Kidney (tissue), 14 donors: ENCODE results near the gene PHACTR1. TPM values are rescaled to one million over a fixed set of nuclear protein-coding genes. Genes with fewer than 3 reads are reported as not detected.

ENCODE experiments used
- DNase-seq, 5 donors: peaks; one replicate each; pipeline ENCODE4 v3.0.0-alpha.2; 2013 to 2020
- FAIRE-seq: peaks from 2 replicates; lab custom pipeline; 2012; peaks lifted over from hg19 to GRCh38; lab: Jason Lieb, UNC
- H3K27ac ChIP-seq, 2 donors: one replicate each; pipeline ENCODE4 v1.7.0; 2013; ENCODE audit warnings: low read depth in 2 of 2, low read length in 2 of 2, inconsistent platforms in 1 of 2
- H3K27me3 ChIP-seq: one replicate; pipeline ENCODE4 v1.7.1; 2013; ENCODE audit warnings: low read length, inconsistent platforms; ENCODE audit not compliant: control insufficient read depth, insufficient read depth
- H3K36me3 ChIP-seq, 3 donors: one replicate each; pipeline versions ENCODE4 v1.7.0 to v1.7.1; 2013; ENCODE audit warnings: low read length in 3 of 3, control low read depth in 1 of 3, inconsistent platforms in 1 of 3; ENCODE audit not compliant: insufficient read depth in 3 of 3, control insufficient read depth in 2 of 3
- H3K4me1 ChIP-seq, 3 donors: one replicate each; pipeline versions ENCODE4 v1.7.0 to v1.7.1; 2013; ENCODE audit warnings: low read length in 3 of 3, inconsistent platforms in 1 of 3, low read depth in 1 of 3; ENCODE audit not compliant: control insufficient read depth in 2 of 3, insufficient read depth in 2 of 3
- H3K4me3 ChIP-seq, 3 donors: one replicate each; pipeline versions ENCODE4 v1.7.0 to v1.8.1; 2013; ENCODE audit warnings: low read length in 3 of 3, control low read depth in 1 of 3, inconsistent platforms in 1 of 3
- H3K9ac ChIP-seq, 3 donors: one replicate each; pipeline versions ENCODE4 v1.7.0 to v1.7.1; 2013; ENCODE audit warnings: low read length in 3 of 3, control low read depth in 1 of 3, inconsistent platforms in 1 of 3
- H3K9me3 ChIP-seq, 3 donors: one replicate each; pipeline versions ENCODE4 v1.7.0 to v1.7.1; 2013; ENCODE audit warnings: low read length in 3 of 3, control low read depth in 1 of 3, inconsistent platforms in 1 of 3; ENCODE audit not compliant: control insufficient read depth in 2 of 3, insufficient read depth in 1 of 3
- CTCF ChIP-seq: IDR thresholded peaks from 3 replicates; pipeline ENCODE4 v1.5.1; 2012; ENCODE audit warnings: mild to moderate bottlenecking, moderate library complexity, borderline replicate concordance; ENCODE audit not compliant: insufficient read depth; ENCODE audit errors: extremely low read depth
- intact Hi-C: fragments of 100-400 bp; cut with DNase I; formaldehyde crosslinking; loops from one replicate; pipeline ENCODE4 v1.11.1; 2022
- polyA plus RNA-seq: library from polyadenylated mRNA; stranded (reverse); fragments of 350-450 nt; fragmentation: Illumina TruSeq; extraction: RNeasy Lipid Tissue Mini Kit (QIAGEN cat#74804); gene quantifications from one replicate; pipeline ENCODE4 v1.2.3, GENCODE V29; 2014; ENCODE audit warnings: low read depth, low replicate concordance; ENCODE audit not compliant: insufficient read depth
- total RNA-seq: library from RNA; stranded (reverse); fragmentation: NEBNext Ultra II Directional; extraction: Animal tissue kit (Norgen Biotek cat#: 25700); gene quantifications from one replicate; pipeline ENCODE4 v1.2.1, GENCODE V29; 2021
- donor health status: control.
- donor health status: control.
- donor health status: control.
- donor health status: control.
- donor health status: control.
- donor health status: DM: yes; HTN: yes; CAD: no.
- donor health status: Normal renal cell carcinoma (clear cell type).

Gene PHACTR1
- total and polyA plus RNA-seq, 2 donors from 2014 or later, result 3.3 to 33.6 TPM

GRCh38 chr6:12715437-12715836, 1.1 kb upstream of the PHACTR1 start:
- DNase-seq, result no peak

GRCh38 chr6:12717356-12717755, 789 bp downstream of the PHACTR1 start:
- H3K4me3 ChIP-seq, result no peak overlapping the region
- intact Hi-C loops, result no loop called here
- no peak for TF ChIP-seq CTCF
- no peak overlapping the region for H3K9ac ChIP-seq
- DNase-seq, result peak in 3 of 5 donors; percentile 12 to 36 (median 24)
- no peaks in the 10 kb centered on the region for H3K9me3 ChIP-seq
- no peaks in the 10 kb centered on the region for H3K4me1 ChIP-seq
- H3K27me3 ChIP-seq, result no peaks in the 10 kb centered on the region
- no peak overlapping the region for H3K27ac ChIP-seq
- no peaks in the 10 kb centered on the region for H3K36me3 ChIP-seq
- FAIRE-seq, result no peak

More at GRCh38 chr6:12715437-12715836, 1.1 kb upstream of the PHACTR1 start:
- no peaks in the 10 kb centered on the region for H3K9me3 ChIP-seq
- TF ChIP-seq CTCF, result no peak
- no peaks in the 10 kb centered on the region for H3K4me1 ChIP-seq
- no peaks in the 10 kb centered on the region for H3K36me3 ChIP-seq
- no peak overlapping the region for H3K4me3 ChIP-seq
- no peak overlapping the region for H3K27ac ChIP-seq
- FAIRE-seq, result no peak
- intact Hi-C loops, result no loop called here
- H3K9ac ChIP-seq, result no peak overlapping the region
- H3K27me3 ChIP-seq, result no peaks in the 10 kb centered on the region

- intact Hi-C loops, result no loop called here
- no peaks in the 10 kb centered on the region for H3K36me3 ChIP-seq
- no peak overlapping the region for H3K4me3 ChIP-seq
- H3K27ac ChIP-seq, result no peak overlapping the region
- DNase-seq (peak in 2 of 5 donors; percentile 19 to 26), FAIRE-seq (no peak)
- no peak overlapping the region for H3K9ac ChIP-seq
- no peak for TF ChIP-seq CTCF
- H3K9me3 ChIP-seq, result no peaks in the 10 kb centered on the region
- H3K27me3 ChIP-seq, result no peaks in the 10 kb centered on the region
- H3K4me1 ChIP-seq, result no peaks in the 10 kb centered on the region
These were observed 1.4 kb downstream of the PHACTR1 start for GRCh38 chr6:12718015-12718414.

GRCh38 chr6:12719017-12719416, 2.5 kb downstream of the PHACTR1 start:
- intact Hi-C loops, result no loop called here
- Histone ChIP-seq H3K4me3 (no peak overlapping the region), H3K36me3 (no peaks in the 10 kb centered on the region), H3K27ac (no peak overlapping the region), H3K27me3 (no peaks in the 10 kb centered on the region), H3K9me3 (no peaks in the 10 kb centered on the region), H3K4me1 (no peaks in the 10 kb centered on the region), H3K9ac (no peak overlapping the region)
- FAIRE-seq, result no peak
- DNase-seq, result no peak
- TF ChIP-seq CTCF, result no peak
